K562 (cell line): Measurements from ENCODE around the gene OPA3. TPM values are rescaled to one million over a fixed set of nuclear protein-coding genes. Genes with fewer than 3 reads are reported as not detected.

Experiments
- ATAC-seq: fragments of 200-7000 bp; cut with Tn5 transposase; 3 replicates; pipeline ENCODE4 v1.9.1; 2020; ENCODE audit warnings: moderate library complexity
- BruUV-seq: library from RNA; stranded (reverse); fragments of 400-500 nt; replicated peaks from 2 replicates; lab custom pipeline; 2021; lab: Mats Ljungman, UMichigan
- CTCF ChIA-PET: fragments of 300-600 bp; formaldehyde crosslinking; extraction: SDS; loops from one replicate; lab custom pipeline; 2021; ENCODE audit warnings: low intra/inter-chr PET ratio; lab: Yijun Ruan, JAX
- POLR2A ChIA-PET: fragments of 300-600, 350-650 bp; sonication (Branson Sonifier 250); formaldehyde crosslinking; extraction: SDS; loops from one replicate; lab custom pipeline; 2021; ENCODE audit warnings: antibody characterized with exemption, inconsistent platforms; lab: Yijun Ruan, JAX
- DNase-seq, 4 experiments: peaks; one replicate each; pipeline versions ENCODE4 v3.0.0 to v3.0.0-alpha.2; 2011 to 2018; ENCODE audit warnings: low spot score in 3 of 4, mixed read lengths in 3 of 4; ENCODE audit errors: extremely low read depth in 1 of 4
- FAIRE-seq: peaks from 2 replicates; lab custom pipeline; 2011; peaks lifted over from hg19 to GRCh38; lab: Jason Lieb, UNC
- H2AFZ ChIP-seq: 2 replicates; pipeline ENCODE4 v1.6.0; 2011; ENCODE audit warnings: low read depth, low read length, control low read depth, inconsistent platforms
- H3K27ac ChIP-seq: fragments of 200-600 bp; 3 replicates; pipeline ENCODE4 v1.8.0; 2011; ENCODE audit warnings: low read depth, mild to moderate bottlenecking, control low read depth, inconsistent platforms, low read length, moderate library complexity, mixed read lengths; ENCODE audit errors: extremely low read depth
- H3K27me3 ChIP-seq, 2 experiments: fragments of 300-600 bp in 1 of 2; 2 replicates in 1 of 2; 3 replicates in 1 of 2; pipeline versions ENCODE4 v1.6.0 to v1.8.0; 2011; ENCODE audit warnings: inconsistent platforms in 2 of 2, low read length in 2 of 2, mild to moderate bottlenecking in 1 of 2, mixed read lengths in 1 of 2, moderate library complexity in 1 of 2; ENCODE audit not compliant: control insufficient read depth in 2 of 2, insufficient read depth in 2 of 2
- H3K36me3 ChIP-seq: fragments of 300-600 bp; 3 replicates; pipeline ENCODE4 v1.8.0; 2011; ENCODE audit warnings: mild to moderate bottlenecking, low read length, inconsistent platforms; ENCODE audit not compliant: control insufficient read depth, insufficient read depth
- H3K4me1 ChIP-seq, 2 experiments: fragments of 200-600 bp in 1 of 2; replicated peaks in 1 of 2; 2 replicates in 1 of 2; 3 replicates in 1 of 2; pipeline versions ENCODE4 v1.5.1 to v1.8.0; 2011; ENCODE audit warnings: inconsistent platforms in 2 of 2, low read length in 2 of 2, mild to moderate bottlenecking in 1 of 2, mixed read lengths in 1 of 2, moderate library complexity in 1 of 2; ENCODE audit not compliant: control insufficient read depth in 2 of 2, insufficient read depth in 2 of 2
- H3K4me2 ChIP-seq: 2 replicates; pipeline ENCODE4 v1.6.1; 2011; ENCODE audit warnings: low read length, control low read depth, inconsistent platforms, mixed read lengths; ENCODE audit not compliant: insufficient read depth
- H3K4me3 ChIP-seq: fragments of 200-600 bp; sonication (generic), shearing (Covaris generic); 2 replicates; pipeline ENCODE4 v1.5.1; 2016; ENCODE audit warnings: control low read depth, inconsistent platforms
- H3K79me2 ChIP-seq: fragments of 200-600 bp; 3 replicates; pipeline ENCODE4 v1.8.0; 2011; ENCODE audit warnings: low read length, inconsistent platforms; ENCODE audit not compliant: control insufficient read depth, insufficient read depth
- H3K9ac ChIP-seq, 2 experiments: 2 replicates each; pipeline versions ENCODE4 v1.6.0 to v1.6.1; 2011; ENCODE audit warnings: low read depth in 2 of 2, low read length in 2 of 2, control low read depth in 1 of 2, inconsistent platforms in 1 of 2, mild to moderate bottlenecking in 1 of 2, mixed read lengths in 1 of 2; ENCODE audit not compliant: insufficient read depth in 1 of 2
- H3K9me1 ChIP-seq: one replicate; pipeline ENCODE4 v1.6.0; 2011; ENCODE audit warnings: inconsistent platforms, mild to moderate bottlenecking, low read length, moderate library complexity; ENCODE audit not compliant: control insufficient read depth, insufficient read depth
- H3K9me3 ChIP-seq: replicated peaks from 2 replicates; pipeline ENCODE4 v1.5.1; 2011; ENCODE audit warnings: low read depth, low read length, inconsistent platforms; ENCODE audit not compliant: control insufficient read depth, insufficient read depth
- H4K20me1 ChIP-seq: replicated peaks from 2 replicates; pipeline ENCODE4 v1.6.1; 2011; ENCODE audit warnings: low read length, inconsistent platforms, mixed read lengths; ENCODE audit not compliant: control insufficient read depth, insufficient read depth
- BACH1 ChIP-seq: fragments of 200-800 bp; sonication (Bioruptor generic); IDR thresholded peaks from 2 replicates; pipeline ENCODE4 v1.6.1; 2016; ENCODE audit warnings: missing genetic modification characterization, missing compliant biosample characterization
- NBN ChIP-seq: fragments of 450-650 bp; IDR thresholded peaks from 2 replicates; pipeline ENCODE4 v1.6.1; 2016; ENCODE audit warnings: low read depth, mild to moderate bottlenecking
- PURB ChIP-seq: sonication (generic); formaldehyde crosslinking; IDR thresholded peaks from 2 replicates; pipeline ENCODE4 v1.9.0; 2021; ENCODE audit warnings: low read depth, mild to moderate bottlenecking, missing genetic modification reagents
- RBBP5 ChIP-seq: fragments of 200-600 bp; sonication (generic); IDR thresholded peaks from 2 replicates; pipeline ENCODE4 v1.6.1; 2012; ENCODE audit warnings: borderline replicate concordance, mild to moderate bottlenecking, low read length, control low read depth, inconsistent platforms; ENCODE audit not compliant: insufficient read depth, poor library complexity, severe bottlenecking
- WGBS: fragments of 100-300 bp; shearing (Covaris generic); methylation state at CpG from one replicate; pipeline ENCODE4 v1.1.6; 2016; ENCODE audit warnings: low coverage, mixed read lengths; ENCODE audit not compliant: insufficient coverage; ENCODE audit errors: missing lambda C conversion rate; 5-methylcytosine and 5-hydroxymethylcytosine counted together
- in situ Hi-C: fragments of 300-500 bp; cut with MboI; formaldehyde crosslinking; loops from 4 replicates; pipeline ENCODE4 v1.15.0; 2018; ENCODE audit warnings: inconsistent platforms, mixed read lengths
- intact Hi-C: fragments of 100-400 bp; cut with micrococcal nuclease; formaldehyde crosslinking; loops from 2 replicates; pipeline ENCODE4 v1.14.2; 2022
- polyA plus RNA-seq, 8 experiments: library from polyadenylated mRNA; depleted of rRNA in 4 of 8; stranded (reverse) in 5 of 8; unstranded in 3 of 8; fragments of >200 nt; fragmentation: Nextera tagmentation in 2 of 8; fragmentation: Illumina TruSeq in 1 of 8; extraction: Ambion mirVana in 2 of 8; extraction: Trizol in 1 of 8; gene quantifications; 2 replicates each; pipeline versions ENCODE4 v1.2.1 to v1.2.3, GENCODE V29; 2011 to 2014; ENCODE audit warnings: inconsistent platforms in 1 of 8, missing spikeins in 1 of 8
- total RNA-seq, 7 experiments: library from RNA; depleted of rRNA in 6 of 7; stranded (reverse); fragments of >200 nt in 6 of 7; fragmentation: Illumina TruSeq in 2 of 7; extraction: Trizol in 2 of 7; gene quantifications; 2 replicates each; pipeline versions ENCODE4 v1.2.1 to v1.2.3, GENCODE V29; 2011 to 2021; ENCODE audit warnings: low replicate concordance in 1 of 7
- TF ChIP-seq, protein P1 (sequence below): IDR thresholded peaks from 2 replicates; pipeline ENCODE4 v1.6.1; 2016; ENCODE audit warnings: missing genetic modification characterization, missing compliant biosample characterization
- TF ChIP-seq, protein P2 (sequence below): fragments of 250-450 bp; sonication (Bioruptor Pico); IDR thresholded peaks from 2 replicates; pipeline ENCODE4 v1.8.0; 2021; ENCODE audit warnings: mild to moderate bottlenecking, moderate library complexity
- TF ChIP-seq, protein P3 (sequence below): sonication (generic); formaldehyde crosslinking; IDR thresholded peaks from 2 replicates; pipeline ENCODE4 v1.8.0; 2022; ENCODE audit warnings: missing genetic modification reagents, mild to moderate bottlenecking, moderate library complexity, borderline replicate concordance
- TF ChIP-seq, protein P4 (sequence below): sonication (generic); formaldehyde crosslinking; IDR thresholded peaks from 2 replicates; pipeline ENCODE4 v1.8.0; 2023; ENCODE audit warnings: mild to moderate bottlenecking, missing genetic modification reagents

The OPA3 gene
- total and polyA plus RNA-seq, 9 of the 15 experiments (the other 6 are each of a cell fraction or from before 2014, with no cell fraction given) = 1.4 to 18.8 (median 9.0) TPM

DNA sequence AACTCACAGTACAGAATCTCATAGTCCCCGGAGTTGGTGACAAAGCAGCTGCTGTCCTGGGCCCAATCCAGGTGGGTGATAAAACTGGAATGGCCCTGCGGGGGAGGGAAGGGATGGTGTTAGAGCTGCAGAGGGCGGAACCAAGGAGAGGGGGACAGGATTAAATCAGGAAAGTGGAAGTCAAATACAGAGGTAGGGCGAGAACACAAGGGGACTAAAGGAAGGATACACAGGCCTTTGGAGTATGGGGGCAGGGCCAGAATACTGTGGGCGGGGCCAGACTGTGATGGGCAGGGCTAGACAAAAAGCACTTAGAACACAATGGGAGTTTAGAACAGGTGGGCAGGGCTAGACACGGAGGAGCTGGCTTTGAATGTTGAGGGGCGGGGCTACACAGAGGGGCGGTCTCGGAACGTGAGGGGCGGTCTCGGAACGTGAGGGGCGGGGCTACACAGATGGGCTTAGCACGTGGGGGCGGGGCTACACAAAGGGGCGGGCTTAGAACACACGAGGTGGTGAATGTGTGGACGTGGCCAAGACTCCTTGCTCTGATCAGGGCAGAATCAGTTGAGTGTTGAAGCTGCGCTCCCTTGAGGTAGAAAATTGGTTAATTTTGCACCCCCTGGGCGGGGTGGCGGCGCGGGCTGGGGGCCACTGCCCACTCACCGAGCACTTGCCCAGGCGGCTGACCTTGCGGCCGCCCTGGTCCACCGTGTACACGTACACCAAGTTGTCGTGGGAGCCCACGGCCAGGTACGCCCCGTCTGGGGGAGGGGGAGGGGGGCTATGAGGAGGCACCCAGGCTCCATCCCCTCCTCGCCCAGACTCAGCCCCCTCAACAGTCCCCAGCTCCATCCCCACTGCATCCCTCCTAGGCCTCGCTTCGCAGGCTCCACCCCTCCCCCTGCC lies 31.4 kb upstream of the OPA3 start:
- 9% methylated on average over 18 of the region's 37 CpGs for WGBS
- H4K20me1 ChIP-seq = no peaks in the 10 kb centered on the region
- intact Hi-C loops = no loop called here
- H3K9ac ChIP-seq = peak overlapping the region; percentile 74 to 94
- H3K79me2 ChIP-seq = peaks cover 7% of the 10 kb centered on the region; the same call in 2 of the 3 replicates
- H3K36me3 ChIP-seq = peaks cover 75% of the 10 kb centered on the region; the same call in 2 of the 3 replicates
- peak overlapping the region; percentile 81 for H3K27ac ChIP-seq
- ChIA-PET POLR2A (interaction anchor here (0.6 to 3.6 kb wide), 16 partner anchors 9 to 187 kb away, joined by 3 to 35 read pairs (median 4); no protein-coding TSS in a partner anchor), CTCF (interaction anchor here (1.3 kb wide), 1 partner anchor 9 kb away, joined by 6 read pairs; no protein-coding TSS in a partner anchor)
- H3K9me1 ChIP-seq = no peaks in the 10 kb centered on the region
- in situ Hi-C loops = no loop called here
- FAIRE-seq (peak; percentile 97), ATAC-seq (peak; percentile 99), DNase-seq (peak; percentile 97 to 98 (median 98))
- H3K4me2 ChIP-seq = peak overlapping the region; percentile 71
- H3K27me3 ChIP-seq = no peaks in the 10 kb centered on the region
- H2AFZ ChIP-seq = peak overlapping the region; percentile 75
- peaks cover 11 to 19% of the 10 kb centered on the region in 2 experiments for H3K4me1 ChIP-seq
- peak overlapping the region; percentile 33 for H3K4me3 ChIP-seq
- BruUV-seq = TSS peak; percentile 84
- H3K9me3 ChIP-seq = no peaks in the 10 kb centered on the region
- TF ChIP-seq, protein P1, sequence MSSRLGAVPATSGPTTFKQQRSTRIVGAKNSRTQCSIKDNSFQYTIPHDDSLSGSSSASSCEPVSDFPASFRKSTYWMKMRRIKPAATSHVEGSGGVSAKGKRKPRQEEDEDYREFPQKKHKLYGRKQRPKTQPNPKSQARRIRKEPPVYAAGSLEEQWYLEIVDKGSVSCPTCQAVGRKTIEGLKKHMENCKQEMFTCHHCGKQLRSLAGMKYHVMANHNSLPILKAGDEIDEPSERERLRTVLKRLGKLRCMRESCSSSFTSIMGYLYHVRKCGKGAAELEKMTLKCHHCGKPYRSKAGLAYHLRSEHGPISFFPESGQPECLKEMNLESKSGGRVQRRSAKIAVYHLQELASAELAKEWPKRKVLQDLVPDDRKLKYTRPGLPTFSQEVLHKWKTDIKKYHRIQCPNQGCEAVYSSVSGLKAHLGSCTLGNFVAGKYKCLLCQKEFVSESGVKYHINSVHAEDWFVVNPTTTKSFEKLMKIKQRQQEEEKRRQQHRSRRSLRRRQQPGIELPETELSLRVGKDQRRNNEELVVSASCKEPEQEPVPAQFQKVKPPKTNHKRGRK (tag) = no peak
- TF ChIP-seq BACH1 (no peak), NBN (no peak), RBBP5 (peak; percentile 20), PURB (no peak)
- TF ChIP-seq, protein P2, sequence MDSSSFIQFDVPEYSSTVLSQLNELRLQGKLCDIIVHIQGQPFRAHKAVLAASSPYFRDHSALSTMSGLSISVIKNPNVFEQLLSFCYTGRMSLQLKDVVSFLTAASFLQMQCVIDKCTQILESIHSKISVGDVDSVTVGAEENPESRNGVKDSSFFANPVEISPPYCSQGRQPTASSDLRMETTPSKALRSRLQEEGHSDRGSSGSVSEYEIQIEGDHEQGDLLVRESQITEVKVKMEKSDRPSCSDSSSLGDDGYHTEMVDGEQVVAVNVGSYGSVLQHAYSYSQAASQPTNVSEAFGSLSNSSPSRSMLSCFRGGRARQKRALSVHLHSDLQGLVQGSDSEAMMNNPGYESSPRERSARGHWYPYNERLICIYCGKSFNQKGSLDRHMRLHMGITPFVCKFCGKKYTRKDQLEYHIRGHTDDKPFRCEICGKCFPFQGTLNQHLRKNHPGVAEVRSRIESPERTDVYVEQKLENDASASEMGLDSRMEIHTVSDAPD (CRISPR knock-in tag) = no peak
- TF ChIP-seq, protein P3, sequence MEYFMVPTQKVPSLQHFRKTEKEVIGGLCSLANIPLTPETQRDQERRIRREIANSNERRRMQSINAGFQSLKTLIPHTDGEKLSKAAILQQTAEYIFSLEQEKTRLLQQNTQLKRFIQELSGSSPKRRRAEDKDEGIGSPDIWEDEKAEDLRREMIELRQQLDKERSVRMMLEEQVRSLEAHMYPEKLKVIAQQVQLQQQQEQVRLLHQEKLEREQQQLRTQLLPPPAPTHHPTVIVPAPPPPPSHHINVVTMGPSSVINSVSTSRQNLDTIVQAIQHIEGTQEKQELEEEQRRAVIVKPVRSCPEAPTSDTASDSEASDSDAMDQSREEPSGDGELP (CRISPR knock-in tag) = peak; percentile 88
- TF ChIP-seq, protein P4, sequence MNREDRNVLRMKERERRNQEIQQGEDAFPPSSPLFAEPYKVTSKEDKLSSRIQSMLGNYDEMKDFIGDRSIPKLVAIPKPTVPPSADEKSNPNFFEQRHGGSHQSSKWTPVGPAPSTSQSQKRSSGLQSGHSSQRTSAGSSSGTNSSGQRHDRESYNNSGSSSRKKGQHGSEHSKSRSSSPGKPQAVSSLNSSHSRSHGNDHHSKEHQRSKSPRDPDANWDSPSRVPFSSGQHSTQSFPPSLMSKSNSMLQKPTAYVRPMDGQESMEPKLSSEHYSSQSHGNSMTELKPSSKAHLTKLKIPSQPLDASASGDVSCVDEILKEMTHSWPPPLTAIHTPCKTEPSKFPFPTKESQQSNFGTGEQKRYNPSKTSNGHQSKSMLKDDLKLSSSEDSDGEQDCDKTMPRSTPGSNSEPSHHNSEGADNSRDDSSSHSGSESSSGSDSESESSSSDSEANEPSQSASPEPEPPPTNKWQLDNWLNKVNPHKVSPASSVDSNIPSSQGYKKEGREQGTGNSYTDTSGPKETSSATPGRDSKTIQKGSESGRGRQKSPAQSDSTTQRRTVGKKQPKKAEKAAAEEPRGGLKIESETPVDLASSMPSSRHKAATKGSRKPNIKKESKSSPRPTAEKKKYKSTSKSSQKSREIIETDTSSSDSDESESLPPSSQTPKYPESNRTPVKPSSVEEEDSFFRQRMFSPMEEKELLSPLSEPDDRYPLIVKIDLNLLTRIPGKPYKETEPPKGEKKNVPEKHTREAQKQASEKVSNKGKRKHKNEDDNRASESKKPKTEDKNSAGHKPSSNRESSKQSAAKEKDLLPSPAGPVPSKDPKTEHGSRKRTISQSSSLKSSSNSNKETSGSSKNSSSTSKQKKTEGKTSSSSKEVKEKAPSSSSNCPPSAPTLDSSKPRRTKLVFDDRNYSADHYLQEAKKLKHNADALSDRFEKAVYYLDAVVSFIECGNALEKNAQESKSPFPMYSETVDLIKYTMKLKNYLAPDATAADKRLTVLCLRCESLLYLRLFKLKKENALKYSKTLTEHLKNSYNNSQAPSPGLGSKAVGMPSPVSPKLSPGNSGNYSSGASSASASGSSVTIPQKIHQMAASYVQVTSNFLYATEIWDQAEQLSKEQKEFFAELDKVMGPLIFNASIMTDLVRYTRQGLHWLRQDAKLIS = no peak
